B cell (primary cell): ENCODE results near the gene CKM. TPM values are rescaled to one million over a fixed set of nuclear protein-coding genes. Genes with fewer than 3 reads are reported as not detected.

Source experiments
- ATAC-seq: fragments of 200-7000 bp; cut with Tn5 transposase; one replicate; pipeline ENCODE4 v1.10.0; 2021; ENCODE audit warnings: low read depth, mild to moderate bottlenecking, moderate number of reproducible peaks, moderate library complexity
- CTCF ChIA-PET: fragments of 350-600 bp; sonication (Branson Sonifier 250); formaldehyde crosslinking; loops from one replicate; lab custom pipeline; 2021; ENCODE audit warnings: antibody characterized with exemption, inconsistent platforms; lab: Charles Lee
- POLR2A ChIA-PET: fragments of 350-600 bp; sonication (Branson Sonifier 250); formaldehyde crosslinking; loops from one replicate; lab custom pipeline; 2021; ENCODE audit warnings: antibody characterized with exemption; lab: Charles Lee
- DNase-seq: peaks from one replicate; pipeline ENCODE4 v3.0.0; 2013
- H2AFZ ChIP-seq: 2 replicates; pipeline ENCODE4 v1.6.1; 2012; ENCODE audit warnings: mild to moderate bottlenecking, low read depth, low read length; ENCODE audit not compliant: insufficient read depth, poor library complexity, severe bottlenecking
- H3K27ac ChIP-seq, 2 donors: 1 replicate in 1 of 2; 2 replicates in 1 of 2; pipeline ENCODE4 v1.5.1; 2012 to 2013; ENCODE audit warnings: low read length in 2 of 2, mild to moderate bottlenecking in 2 of 2, moderate library complexity in 1 of 2
- H3K27me3 ChIP-seq, 4 experiments: fragments of 200-600 bp in 1 of 4; sonication (generic) in 1 of 4; replicated peaks in 1 of 4; 1 replicate in 2 of 4; 2 replicates in 2 of 4; pipeline versions ENCODE4 v1.6.1 to v1.7.0; 2013 to 2016; ENCODE audit warnings: low read length in 3 of 4, mild to moderate bottlenecking in 2 of 4, mixed read lengths in 1 of 4, moderate library complexity in 1 of 4; ENCODE audit not compliant: insufficient read depth in 4 of 4, control insufficient read depth in 3 of 4; ENCODE audit errors: control extremely low read depth in 1 of 4
- H3K36me3 ChIP-seq, 2 experiments: replicated peaks in 1 of 2; 1 replicate in 1 of 2; 2 replicates in 1 of 2; pipeline versions ENCODE4 v1.6.1 to v1.7.1; 2013; ENCODE audit warnings: low read length in 1 of 2; ENCODE audit not compliant: insufficient read depth in 2 of 2, control insufficient read depth in 1 of 2; ENCODE audit errors: control extremely low read depth in 1 of 2, extremely low read depth in 1 of 2
- H3K4me1 ChIP-seq, 2 donors: fragments of 200-600 bp in 1 of 2; sonication (generic) in 1 of 2; 1 replicate in 1 of 2; 2 replicates in 1 of 2; pipeline versions ENCODE4 v1.5.1 to v1.6.1; 2013 to 2017; ENCODE audit warnings: low read length in 2 of 2; ENCODE audit not compliant: control insufficient read depth in 2 of 2, insufficient read depth in 2 of 2
- H3K4me2 ChIP-seq: replicated peaks from 2 replicates; pipeline ENCODE3; 2012; ENCODE audit warnings: mild to moderate bottlenecking, low read depth, low read length; ENCODE audit not compliant: poor library complexity, severe bottlenecking
- H3K4me3 ChIP-seq, 5 experiments: fragments of 200-600 bp in 1 of 5; sonication (generic) in 1 of 5; 1 replicate in 3 of 5; 2 replicates in 2 of 5; pipeline versions ENCODE4 v1.5.1 to v1.7.0; 2011 to 2016; ENCODE audit warnings: low read length in 4 of 5, mild to moderate bottlenecking in 4 of 5, low read depth in 2 of 5, control low read depth in 1 of 5, moderate library complexity in 1 of 5; ENCODE audit not compliant: insufficient read depth in 1 of 5; ENCODE audit errors: control extremely low read depth in 1 of 5, extremely low read depth in 1 of 5
- H3K79me2 ChIP-seq: fragments of 200-600 bp; sonication (generic); one replicate; pipeline ENCODE4 v1.6.0; 2016; ENCODE audit warnings: low read length; ENCODE audit not compliant: control insufficient read depth, insufficient read depth
- H3K9ac ChIP-seq: fragments of 200-600 bp; sonication (generic); 2 replicates; pipeline ENCODE4 v1.6.1; 2017; ENCODE audit warnings: mild to moderate bottlenecking, low read length, moderate library complexity
- H3K9me3 ChIP-seq, 3 donors: one replicate each; pipeline versions ENCODE4 v1.6.1 to v1.7.1; 2013; ENCODE audit warnings: low read length in 2 of 3; ENCODE audit not compliant: control insufficient read depth in 2 of 3, insufficient read depth in 1 of 3; ENCODE audit errors: control extremely low read depth in 1 of 3
- H4K20me1 ChIP-seq: 2 replicates; pipeline ENCODE4 v1.6.0; 2012; ENCODE audit warnings: mild to moderate bottlenecking, low read length; ENCODE audit not compliant: insufficient read depth, control insufficient read depth, poor library complexity, severe bottlenecking
- H3K27ac Mint-ChIP-seq: one replicate; pipeline ENCODE4 v1.8.0; 2021; ENCODE audit warnings: mixed read lengths
- H3K27me3 Mint-ChIP-seq: one replicate; pipeline ENCODE4 v1.8.0; 2021; ENCODE audit warnings: mixed read lengths
- H3K4me1 Mint-ChIP-seq: one replicate; pipeline ENCODE4 v1.8.0; 2021; ENCODE audit warnings: mixed read lengths
- H3K4me3 Mint-ChIP-seq: one replicate; pipeline ENCODE4 v1.8.0; 2021; ENCODE audit warnings: mixed read lengths
- H3K9me3 Mint-ChIP-seq: one replicate; pipeline ENCODE4 v1.8.0; 2022; ENCODE audit warnings: mixed read lengths; ENCODE audit not compliant: insufficient read depth
- CTCF ChIP-seq: fragments of 200-600 bp; IDR thresholded peaks from one replicate; pipeline ENCODE4 v1.8.0; 2022; ENCODE audit warnings: antibody characterized with exemption, mild to moderate bottlenecking
- EZH2 ChIP-seq: IDR thresholded peaks from 2 replicates; pipeline ENCODE4 v1.6.1; 2012; ENCODE audit warnings: borderline replicate concordance, low read depth, mild to moderate bottlenecking, moderate library complexity, low read length; ENCODE audit not compliant: insufficient read depth, poor library complexity, severe bottlenecking
- WGBS: methylation state at CpG from one replicate; pipeline ENCODE4 v1.1.5; 2013; ENCODE audit warnings: missing lambda C conversion rate; ENCODE audit not compliant: insufficient coverage; 5-methylcytosine and 5-hydroxymethylcytosine counted together
- intact Hi-C: fragments of 100-400 bp; cut with micrococcal nuclease; formaldehyde crosslinking; loops from one replicate; pipeline ENCODE4 v1.10.0; 2022
- polyA plus RNA-seq: library from polyadenylated mRNA; depleted of rRNA; stranded (reverse); fragments of >200 nt; gene quantifications from 2 replicates; pipeline ENCODE4 v1.2.3, GENCODE V29; 2012
- total RNA-seq, 2 donors: library from RNA; stranded (reverse); fragments of 120-200 nt in 1 of 2; gene quantifications; 1 replicate in 1 of 2; 2 replicates in 1 of 2; pipeline versions ENCODE4 v1.2.3 to v1.2.4, GENCODE V29; 2013 to 2022

Gene CKM
- total and polyA plus RNA-seq, 2 donors (not counting 1 experiment from before 2014, with no cell fraction given), result not detected

- Histone ChIP-seq H3K27ac (no peak overlapping the region), H4K20me1 (no peaks in the 10 kb centered on the region), H3K9ac (no peak overlapping the region), H3K27me3 (no peaks in the 10 kb centered on the region), H3K4me2 (no peak overlapping the region), H3K4me1 (no peaks in the 10 kb centered on the region), H3K36me3 (peaks cover 3 to 29% of the 10 kb centered on the region in 2 experiments), H3K4me3 (no peak overlapping the region), H3K9me3 (peaks cover 0 to 6% (median 0%) of the 10 kb centered on the region in 3 donors), H3K79me2 (no peaks in the 10 kb centered on the region), H2AFZ (no peak overlapping the region)
- intact Hi-C loops, result no loop called here
- ATAC-seq (no peak), DNase-seq (no peak)
- TF ChIP-seq EZH2 (no peak), CTCF (no peak)
- 94% methylated on average over 12 of the region's 19 CpGs for WGBS
- peaks cover 4% of the 10 kb centered on the region for H3K4me1 Mint-ChIP-seq
- no peak overlapping the region for H3K4me3 Mint-ChIP-seq
- peaks cover 6% of the 10 kb centered on the region for H3K9me3 Mint-ChIP-seq
- H3K27ac Mint-ChIP-seq, result no peak overlapping the region
- CTCF ChIA-PET, result no interaction called here
- H3K27me3 Mint-ChIP-seq, result no peaks in the 10 kb centered on the region
- POLR2A ChIA-PET, result no interaction called here
Observed at GRCh38 chr19:45280471-45280961, 42.2 kb downstream of the CKM start.

GRCh38 chr19:45279587-45280192 lies 43.0 kb downstream of the CKM start:
- DNase-seq, result no peak
- POLR2A ChIA-PET, result no interaction called here
- H3K4me3 Mint-ChIP-seq, result no peak overlapping the region
- CTCF ChIA-PET, result no interaction called here
- TF ChIP-seq EZH2 (no peak), CTCF (no peak)
- no peak overlapping the region for H3K27ac ChIP-seq
- H3K79me2 ChIP-seq, result no peaks in the 10 kb centered on the region
- H3K9me3 ChIP-seq, result peaks cover 0 to 6% (median 0%) of the 10 kb centered on the region in 3 donors
- H3K4me1 ChIP-seq, result no peaks in the 10 kb centered on the region
- no peak overlapping the region for H3K9ac ChIP-seq
- H3K4me1 Mint-ChIP-seq, result peaks cover 4% of the 10 kb centered on the region
- peaks cover 3 to 27% of the 10 kb centered on the region in 2 experiments for H3K36me3 ChIP-seq
- ATAC-seq, result no peak
- H3K27ac Mint-ChIP-seq, result no peak overlapping the region
- H3K27me3 ChIP-seq, result no peaks in the 10 kb centered on the region
- no peaks in the 10 kb centered on the region for H4K20me1 ChIP-seq
- peaks cover 6% of the 10 kb centered on the region for H3K9me3 Mint-ChIP-seq
- 100% methylated on average over 3 of the region's 3 CpGs for WGBS
- H2AFZ ChIP-seq, result no peak overlapping the region
- no peaks in the 10 kb centered on the region for H3K27me3 Mint-ChIP-seq
- H3K4me3 ChIP-seq, result no peak overlapping the region
- intact Hi-C loops, result no loop called here
- H3K4me2 ChIP-seq, result no peak overlapping the region
